ENCODE data around the gene SYTL1.

- TF ChIP-seq POLR2A (IDR thresholded peaks at IDR 0.05; ENCODE audit: borderline replicate concordance, extremely low read depth, insufficient read depth, insufficient read length) (no peak), TCF7L2 (IDR thresholded peaks at IDR 0.05; ENCODE audit: borderline replicate concordance, extremely low read depth, insufficient read depth, insufficient read length) (no peak), CTCF (IDR thresholded peaks at IDR 0.05 in 2 of 3, conservative IDR thresholded peaks at IDR 0.05 in 1 of 3; ENCODE audit: borderline replicate concordance in 1 of 3, insufficient read depth in 1 of 3, low read depth in 2 of 3, low read length in 2 of 3) (peak; percentile 66 to 92 (median 92); a peak in 5 of 6 replicates), REST (IDR thresholded peaks at IDR 0.05; ENCODE audit: low read depth) (no peak), EZH2 (IDR thresholded peaks at IDR 0.05) (no peak), POLR2AphosphoS5 (IDR thresholded peaks at IDR 0.05; ENCODE audit: low read depth, low read length) (no peak), EGR1 (IDR thresholded peaks at IDR 0.05; ENCODE audit: low read depth) (no peak), YY1 (IDR thresholded peaks at IDR 0.05; ENCODE audit: extremely low read depth, insufficient replicate concordance, low read depth, low read length) (no peak), CEBPB (IDR thresholded peaks at IDR 0.05; ENCODE audit: low read depth) (no peak), RAD21 (IDR thresholded peaks at IDR 0.05; ENCODE audit: low read depth) (peak; percentile 68)
These were observed 9.1 kb upstream of the SYTL1 start for GRCh38 chr1:27332536-27333281.
